H1 (cell line): ENCODE data around the gene UNC119B. TPM values are rescaled to one million over a fixed set of nuclear protein-coding genes. Genes with fewer than 3 reads are reported as not detected.
A peak's percentile ranks its signal among the peaks of the same experiment; 100 is the strongest.

Source experiments
- CTCF ChIA-PET: fragments of 300-600 bp; sonication (Branson Sonifier 250); formaldehyde crosslinking; loops from one replicate; lab custom pipeline; 2021; ENCODE audit not compliant: partially characterized antibody; lab: Charles Lee
- POLR2A ChIA-PET: fragments of 300-600 bp; sonication (Branson Sonifier 250); formaldehyde crosslinking; loops from one replicate; lab custom pipeline; 2021; ENCODE audit warnings: inconsistent platforms; ENCODE audit not compliant: partially characterized antibody; lab: Charles Lee
- DNase-seq, 2 experiments: peaks; one replicate each; pipeline versions ENCODE4 v3.0.0 to v3.0.0-alpha.2; 2010 to 2022; ENCODE audit warnings: low spot score in 2 of 2, low read depth in 1 of 2, mixed read lengths in 1 of 2
- FAIRE-seq: peaks from 2 replicates; lab custom pipeline; 2011; peaks lifted over from hg19 to GRCh38; lab: Jason Lieb, UNC
- H2AFZ ChIP-seq: 2 replicates; pipeline ENCODE4 v1.8.1; 2012; ENCODE audit warnings: low read length, inconsistent platforms
- H2AK5ac ChIP-seq: 2 replicates; pipeline ENCODE4 v1.6.1; 2013; ENCODE audit warnings: low read depth, low read length
- H2BK120ac ChIP-seq: replicated peaks from 2 replicates; pipeline ENCODE3; 2013; ENCODE audit warnings: low read depth, low read length, inconsistent platforms
- H2BK12ac ChIP-seq: 2 replicates; pipeline ENCODE4 v1.6.1; 2013; ENCODE audit warnings: low read depth, low read length
- H2BK15ac ChIP-seq: 2 replicates; pipeline ENCODE4 v1.6.1; 2013; ENCODE audit warnings: low read length
- H2BK20ac ChIP-seq: 2 replicates; pipeline ENCODE4 v1.6.1; 2013; ENCODE audit warnings: low read length
- H2BK5ac ChIP-seq: 2 replicates; pipeline ENCODE4 v1.6.1; 2013; ENCODE audit warnings: low read depth, low read length
- H3K14ac ChIP-seq: 2 replicates; pipeline ENCODE4 v1.6.1; 2013; ENCODE audit warnings: inconsistent platforms; ENCODE audit not compliant: insufficient read length
- H3K18ac ChIP-seq: 2 replicates; pipeline ENCODE4 v1.6.1; 2013; ENCODE audit warnings: low read length; ENCODE audit errors: extremely low read depth
- H3K23ac ChIP-seq: 2 replicates; pipeline ENCODE4 v1.6.1; 2013; ENCODE audit warnings: inconsistent platforms; ENCODE audit not compliant: insufficient read length
- H3K23me2 ChIP-seq: 2 replicates; pipeline ENCODE4 v1.6.1; 2013; ENCODE audit warnings: low read depth, low read length
- H3K27ac ChIP-seq: 2 replicates; pipeline ENCODE4 v1.6.1; 2011; ENCODE audit warnings: low read depth, low read length, inconsistent platforms
- H3K27me3 ChIP-seq, 4 experiments: replicated peaks in 1 of 4; 1 replicate in 1 of 4; 2 replicates in 3 of 4; pipeline versions ENCODE4 v1.6.1 to v1.8.1; 2011 to 2013; ENCODE audit warnings: low read length in 3 of 4, mild to moderate bottlenecking in 3 of 4, inconsistent platforms in 2 of 4, mixed read lengths in 2 of 4, moderate library complexity in 1 of 4; ENCODE audit not compliant: control insufficient read depth in 3 of 4, insufficient read depth in 3 of 4; ENCODE audit errors: extremely low read depth in 1 of 4
- H3K36me3 ChIP-seq, 4 experiments: 2 replicates each; pipeline versions ENCODE4 v1.6.1 to v1.8.1; 2011 to 2013; ENCODE audit warnings: mild to moderate bottlenecking in 4 of 4, low read length in 3 of 4, moderate library complexity in 2 of 4, control low read depth in 1 of 4, inconsistent platforms in 1 of 4; ENCODE audit not compliant: insufficient read depth in 4 of 4, control insufficient read depth in 2 of 4
- H3K4ac ChIP-seq: replicated peaks from 2 replicates; pipeline ENCODE3; 2013; ENCODE audit warnings: low read length, low read depth, mixed read lengths, inconsistent platforms; ENCODE audit not compliant: insufficient read length
- H3K4me1 ChIP-seq, 4 experiments: replicated peaks in 1 of 4; 1 replicate in 1 of 4; 2 replicates in 3 of 4; pipeline versions ENCODE4 v1.6.1 to v1.8.1; 2011 to 2013; ENCODE audit warnings: low read length in 3 of 4, inconsistent platforms in 2 of 4, mixed read lengths in 1 of 4; ENCODE audit not compliant: insufficient read depth in 4 of 4, control insufficient read depth in 3 of 4
- H3K4me2 ChIP-seq, 2 experiments: 2 replicates each; pipeline versions ENCODE4 v1.6.1 to v1.8.1; 2011 to 2013; ENCODE audit warnings: low read depth in 2 of 2, low read length in 2 of 2, control low read depth in 1 of 2, inconsistent platforms in 1 of 2, mild to moderate bottlenecking in 1 of 2; ENCODE audit not compliant: insufficient read depth in 1 of 2
- H3K4me3 ChIP-seq, 4 experiments: fragments of 200-600, 300-600 bp in 1 of 4; sonication (generic), shearing (Covaris generic), sonication (Bioruptor Twin) in 1 of 4; 2 replicates each; pipeline versions ENCODE4 v1.5.1 to v1.8.1; 2011 to 2016; ENCODE audit warnings: low read length in 4 of 4, low read depth in 3 of 4, control low read depth in 2 of 4, inconsistent platforms in 2 of 4, mild to moderate bottlenecking in 2 of 4, mixed read lengths in 1 of 4, moderate library complexity in 1 of 4; ENCODE audit not compliant: insufficient read depth in 2 of 4; ENCODE audit errors: extremely low read depth in 1 of 4
- H3K56ac ChIP-seq: replicated peaks from 2 replicates; pipeline ENCODE3; 2013; ENCODE audit warnings: low read depth, mild to moderate bottlenecking, mixed read lengths, low read length, inconsistent platforms; ENCODE audit not compliant: insufficient read length
- H3K79me1 ChIP-seq: 2 replicates; pipeline ENCODE4 v1.6.1; 2013; ENCODE audit warnings: low read depth, low read length, control low read depth
- H3K79me2 ChIP-seq, 2 experiments: 2 replicates each; pipeline versions ENCODE4 v1.6.1 to v1.8.1; 2012 to 2013; ENCODE audit warnings: low read length in 2 of 2, mild to moderate bottlenecking in 2 of 2, inconsistent platforms in 1 of 2; ENCODE audit not compliant: insufficient read depth in 2 of 2, control insufficient read depth in 1 of 2
- H3K9ac ChIP-seq, 4 experiments: replicated peaks in 1 of 4; 1 replicate in 1 of 4; 2 replicates in 3 of 4; pipeline versions ENCODE4 v1.6.1 to v1.8.1; 2011 to 2013; ENCODE audit warnings: low read depth in 3 of 4, low read length in 3 of 4, control low read depth in 2 of 4, mild to moderate bottlenecking in 2 of 4, moderate library complexity in 2 of 4, inconsistent platforms in 1 of 4; ENCODE audit errors: extremely low read depth in 1 of 4
- H3K9me3 ChIP-seq, 2 experiments: 2 replicates each; pipeline versions ENCODE4 v1.6.1 to v1.8.1; 2012 to 2013; ENCODE audit warnings: mild to moderate bottlenecking in 2 of 2, moderate library complexity in 2 of 2, control low read depth in 1 of 2, inconsistent platforms in 1 of 2, low read depth in 1 of 2, low read length in 1 of 2, mixed read lengths in 1 of 2; ENCODE audit not compliant: insufficient read depth in 2 of 2
- H4K20me1 ChIP-seq, 2 experiments: replicated peaks in 1 of 2; 2 replicates each; pipeline versions ENCODE3 to v1.8.1; 2011 to 2013; ENCODE audit warnings: inconsistent platforms in 2 of 2, low read length in 2 of 2, mild to moderate bottlenecking in 1 of 2; ENCODE audit not compliant: insufficient read depth in 2 of 2, control insufficient read depth in 1 of 2
- H4K5ac ChIP-seq: 2 replicates; pipeline ENCODE4 v1.6.1; 2013; ENCODE audit warnings: low read length, low read depth, mixed read lengths, inconsistent platforms; ENCODE audit not compliant: insufficient read length
- H4K8ac ChIP-seq: 2 replicates; pipeline ENCODE4 v1.8.0; 2013; ENCODE audit warnings: mild to moderate bottlenecking, moderate library complexity, low read length, inconsistent platforms; ENCODE audit not compliant: insufficient read depth; ENCODE audit errors: extremely low read depth
- H4K91ac ChIP-seq: replicated peaks from 2 replicates; pipeline ENCODE3; 2013; ENCODE audit warnings: low read length, mixed read lengths, inconsistent platforms; ENCODE audit not compliant: insufficient read length
- CTCF ChIP-seq, 3 experiments: IDR thresholded peaks; 1 replicate in 2 of 3; 2 replicates in 1 of 3; pipeline versions ENCODE4 v1.5.1 to v1.6.1; 2011; ENCODE audit warnings: low read length in 3 of 3, mild to moderate bottlenecking in 3 of 3, inconsistent platforms in 2 of 3, low read depth in 1 of 3, moderate library complexity in 1 of 3; ENCODE audit not compliant: insufficient read depth in 1 of 3; ENCODE audit errors: control extremely low read depth in 1 of 3
- HDAC2 ChIP-seq, 2 experiments: fragments of 300-600 bp in 1 of 2; sonication (generic) in 1 of 2; IDR thresholded peaks; 2 replicates each; pipeline ENCODE4 v1.6.1; 2011 to 2012; ENCODE audit warnings: low read depth in 2 of 2, low read length in 2 of 2, mild to moderate bottlenecking in 2 of 2, moderate library complexity in 2 of 2, borderline replicate concordance in 1 of 2, inconsistent platforms in 1 of 2
- MAFK ChIP-seq: IDR thresholded peaks from 2 replicates; pipeline ENCODE4 v1.6.1; 2012; ENCODE audit warnings: low read depth, mild to moderate bottlenecking, improper control_type of control experiment, low read length
- MAX ChIP-seq: IDR thresholded peaks from 2 replicates; pipeline ENCODE4 v1.6.1; 2012; ENCODE audit warnings: inconsistent platforms
- RAD21 ChIP-seq, 2 experiments: IDR thresholded peaks in 1 of 2; conservative IDR thresholded peaks in 1 of 2; 2 replicates each; pipeline ENCODE4 v1.6.1; 2011; ENCODE audit warnings: low read depth in 2 of 2, low read length in 2 of 2, improper control_type of control experiment in 1 of 2, inconsistent platforms in 1 of 2, mild to moderate bottlenecking in 1 of 2, moderate library complexity in 1 of 2
- SP4 ChIP-seq: IDR thresholded peaks from 2 replicates; pipeline ENCODE4 v1.6.1; 2012; ENCODE audit warnings: low read length, inconsistent platforms
- WGBS, 2 experiments: shearing (Covaris generic) in 1 of 2; methylation state at CpG; one replicate each; pipeline versions ENCODE4 v1.1.6 to v1.1.7; 2013 to 2015; ENCODE audit warnings: low lambda C conversion rate in 2 of 2, mixed read lengths in 2 of 2, inconsistent platforms in 1 of 2, low coverage in 1 of 2, missing lambda C conversion rate in 1 of 2; ENCODE audit not compliant: insufficient replicate concordance in 2 of 2, insufficient coverage in 1 of 2, insufficient read length in 1 of 2; ENCODE audit errors: extremely low coverage in 1 of 2, missing lambda C conversion rate in 1 of 2; 5-methylcytosine and 5-hydroxymethylcytosine counted together
- polyA plus RNA-seq, 7 experiments: library from polyadenylated mRNA; depleted of rRNA in 3 of 7; stranded (reverse) in 5 of 7; unstranded in 2 of 7; fragments of >200 nt in 5 of 7; fragments of 200-250 nt in 2 of 7; gene quantifications; 1 replicate in 5 of 7; 2 replicates in 1 of 7; 4 replicates in 1 of 7; pipeline versions ENCODE4 v1.2.1 to v1.2.3, GENCODE V29; 2011 to 2013; ENCODE audit warnings: missing spikeins in 2 of 7, mixed read lengths in 2 of 7
- total RNA-seq: library from RNA; stranded (reverse); fragmentation: NEBNext Ultra II Directional; extraction: Animal tissue kit (Norgen Biotek cat#: 25700); gene quantifications from 2 replicates; pipeline ENCODE4 v1.2.1, GENCODE V29; 2021

Gene UNC119B
- total and polyA plus RNA-seq, 2 of the 8 experiments (the other 6 are each of a cell fraction or from before 2014, with no cell fraction given): 40.5 to 50.1 TPM

GRCh38 chr12:120737557-120738251, 27.4 kb downstream of the UNC119B start:
- no peak for FAIRE-seq
- Histone ChIP-seq H3K9ac (no peak overlapping the region), H3K79me1 (no peaks in the 10 kb centered on the region), H3K4me3 (no peak overlapping the region), H4K20me1 (no peaks in the 10 kb centered on the region), H3K4me1 (no peaks in the 10 kb centered on the region), H2AK5ac (no peak overlapping the region), H4K5ac (no peak overlapping the region), H4K91ac (no peak overlapping the region), H3K27me3 (no peaks in the 10 kb centered on the region), H3K9me3 (no peaks in the 10 kb centered on the region; a peak in 1 of 4 replicates), H3K27ac (no peak overlapping the region), H2BK12ac (no peak overlapping the region), H3K23me2 (no peaks in the 10 kb centered on the region), H3K23ac (no peak overlapping the region), H3K36me3 (no peaks in the 10 kb centered on the region; a peak in 1 of 8 replicates), H4K8ac (no peak overlapping the region), H2BK5ac (no peak overlapping the region), H3K4me2 (no peak overlapping the region), H2BK15ac (0 out of 2 replicates have a peak overlapping the region, but pooled peaks have one; percentile 29), H3K56ac (no peak overlapping the region), H2BK120ac (no peak overlapping the region), H3K79me2 (no peaks in the 10 kb centered on the region), H2AFZ (no peak overlapping the region), H2BK20ac (no peak overlapping the region), H3K4ac (no peak overlapping the region), H3K18ac (no peak overlapping the region), H3K14ac (no peak overlapping the region)
- DNase-seq: peak in 1 of 2 experiments; percentile 68
- no peak for TF ChIP-seq MAX
- no peak for TF ChIP-seq SP4
- no peak for TF ChIP-seq HDAC2 (IDR thresholded peaks at IDR 0.05; ENCODE audit: borderline replicate concordance in 1 of 2, low read depth in 2 of 2, low read length in 2 of 2)
- TF ChIP-seq MAFK: no peak
- TF ChIP-seq RAD21 (IDR thresholded peaks at IDR 0.05 in 1 of 2, conservative IDR thresholded peaks at IDR 0.05 in 1 of 2; ENCODE audit: low read depth in 2 of 2, low read length in 2 of 2): peak; percentile 74 to 82
- peak; percentile 53 to 70 (median 61) for TF ChIP-seq CTCF (IDR thresholded peaks at IDR 0.05; ENCODE audit: control extremely low read depth in 1 of 3, insufficient read depth in 1 of 3, low read depth in 1 of 3, low read length in 3 of 3)
- ChIA-PET CTCF (interaction anchor here (0.6 to 5.7 kb wide), 31 partner anchors 9 to 485 kb away, joined by 3 to 34 read pairs (median 4); partner anchors contain the start of gene ACADS), POLR2A (interaction anchor here (0.8 to 1.2 kb wide), 2 partner anchors 11 to 222 kb away, joined by 3 to 4 read pairs; no protein-coding TSS in a partner anchor)
- WGBS, 2 experiments: 86% methylated on average over 24 of the region's 25 CpGs; no CpG with 5 or more reads in 1 of the 2 experiments
